Suprapubic skin (tissue), 4 donors: Measurements from ENCODE around the gene FANK1.

ENCODE experiments used
- CTCF ChIP-seq, 2 donors: fragments of 200-600 bp in 1 of 2; fragments of 450-650 bp in 1 of 2; sonication (generic) in 1 of 2; IDR thresholded peaks; one replicate each; pipeline ENCODE4 v1.5.1; 2016 to 2019; ENCODE audit warnings: antibody characterized with exemption in 2 of 2, mild to moderate bottlenecking in 1 of 2, moderate library complexity in 1 of 2
- EP300 ChIP-seq: sonication (generic); formaldehyde crosslinking; IDR thresholded peaks from one replicate; pipeline ENCODE4 v1.6.1; 2017; ENCODE audit warnings: antibody characterized with exemption
- POLR2AphosphoS5 ChIP-seq, 3 donors: sonication (generic); formaldehyde crosslinking; IDR thresholded peaks; one replicate each; pipeline ENCODE4 v1.6.1; 2017; ENCODE audit warnings: antibody characterized with exemption in 3 of 3

- TF ChIP-seq CTCF (IDR thresholded peaks at IDR 0.05) (no peak), EP300 (no peak), POLR2AphosphoS5 (IDR thresholded peaks at IDR 0.05) (no peak)
Observed at GRCh38 chr10:126041117-126041516, 144.8 kb downstream of the FANK1 start.
